Esophagus (tissue), 2 donors: ENCODE measurements around the gene SLC13A5. TPM values are rescaled to one million over a fixed set of nuclear protein-coding genes. Genes with fewer than 3 reads are reported as not detected.
"Not testable (repeated sequence)": the region's sequence is repeated elsewhere in the genome, so short reads cannot be mapped to it uniquely, and the experiment has no call there.

Experiments used
- H3K27ac ChIP-seq, 2 donors: one replicate each; pipeline ENCODE4 v1.5.1; 2013; ENCODE audit warnings: low read depth in 2 of 2, mild to moderate bottlenecking in 2 of 2, inconsistent platforms in 1 of 2, low read length in 1 of 2, moderate library complexity in 1 of 2
- H3K27me3 ChIP-seq, 2 donors: one replicate each; pipeline ENCODE4 v1.6.1; 2013; ENCODE audit warnings: low read length in 2 of 2, control low read depth in 1 of 2, mild to moderate bottlenecking in 1 of 2; ENCODE audit not compliant: insufficient read depth in 2 of 2, control insufficient read depth in 1 of 2
- H3K36me3 ChIP-seq, 2 donors: one replicate each; pipeline ENCODE4 v1.6.1; 2013; ENCODE audit warnings: low read length in 1 of 2; ENCODE audit not compliant: control insufficient read depth in 2 of 2, insufficient read depth in 2 of 2
- H3K4me1 ChIP-seq, 2 donors: one replicate each; pipeline ENCODE4 v1.6.1; 2013; ENCODE audit warnings: low read length in 1 of 2; ENCODE audit not compliant: control insufficient read depth in 2 of 2, insufficient read depth in 2 of 2
- H3K4me3 ChIP-seq, 2 donors: one replicate each; pipeline ENCODE4 v1.5.1; 2013; ENCODE audit warnings: low read length in 2 of 2, mild to moderate bottlenecking in 2 of 2, low read depth in 1 of 2, moderate library complexity in 1 of 2
- H3K9me3 ChIP-seq, 2 donors: one replicate each; pipeline ENCODE4 v1.6.1; 2013; ENCODE audit warnings: mild to moderate bottlenecking in 2 of 2, low read depth in 1 of 2, low read length in 1 of 2, moderate library complexity in 1 of 2; ENCODE audit not compliant: control insufficient read depth in 2 of 2, insufficient read depth in 1 of 2
- WGBS, 2 donors: extraction: QIAGEN DNeasy Blood & Tissue Kit; methylation state at CpG; one replicate each; pipeline ENCODE4 v1.1.7; 2013; 5-methylcytosine and 5-hydroxymethylcytosine counted together
- polyA plus RNA-seq, 2 donors: library from polyadenylated mRNA; stranded (reverse); fragments of 200-250 nt; gene quantifications; one replicate each; pipeline ENCODE4 v1.2.3, GENCODE V29; 2013
- donor health status: healthy with polysubstance abuse.
- donor health status: Bipolar disorder and iron deficiency.

The SLC13A5 gene
- polyA plus RNA-seq, 2 donors = 0.49 to 2.1 TPM

GRCh38 chr17:6660805-6661463, 52.2 kb downstream of the SLC13A5 start:
- peaks cover 3% of the 10 kb centered on the region in 2 donors for H3K4me1 ChIP-seq
- H3K27me3 ChIP-seq = no peaks in the 10 kb centered on the region
- H3K9me3 ChIP-seq = no peaks in the 10 kb centered on the region
- no peak overlapping the region for H3K27ac ChIP-seq
- H3K36me3 ChIP-seq = no peaks in the 10 kb centered on the region
- WGBS, 2 donors = 51 to 63% methylated on average over 11 of the region's 11 CpGs
- H3K4me3 ChIP-seq = no peak overlapping the region

- Histone ChIP-seq H3K4me1 (peaks cover 3% of the 10 kb centered on the region in 2 donors), H3K9me3 (no peaks in the 10 kb centered on the region), H3K4me3 (no peak overlapping the region), H3K27me3 (no peaks in the 10 kb centered on the region), H3K36me3 (no peaks in the 10 kb centered on the region), H3K27ac (no peak overlapping the region)
- WGBS, 2 donors = 83 to 89% methylated on average over 9 of the region's 9 CpGs
These were observed 53.1 kb downstream of the SLC13A5 start for GRCh38 chr17:6660101-6660500.

- H3K27ac ChIP-seq, H3K27me3 ChIP-seq, H3K4me3 ChIP-seq, H3K4me1 ChIP-seq, H3K36me3 ChIP-seq, H3K9me3 ChIP-seq: not testable (repeated sequence)
- 91 to 100% methylated on average over 2 to 5 of the region's 5 CpGs for WGBS, 2 donors
These were observed 54.8 kb downstream of the SLC13A5 start for GRCh38 chr17:6658411-6658810.

GRCh38 chr17:6657633-6658287, 55.4 kb downstream of the SLC13A5 start:
- Histone ChIP-seq H3K4me3 (peak overlapping the region; percentile 32 to 45), H3K27me3 (no peaks in the 10 kb centered on the region), H3K36me3 (no peaks in the 10 kb centered on the region), H3K27ac (no peak overlapping the region), H3K4me1 (peaks cover 3 to 6% of the 10 kb centered on the region in 2 donors), H3K9me3 (no peaks in the 10 kb centered on the region)
- 70 to 75% methylated on average over 18 of the region's 18 CpGs for WGBS, 2 donors

GRCh38 chr17:6656797-6657632, 56.2 kb downstream of the SLC13A5 start:
- not testable (repeated sequence) for H3K4me1 ChIP-seq

GRCh38 chr17:6655732-6656361, 57.3 kb downstream of the SLC13A5 start:
- Histone ChIP-seq H3K4me3 (peak overlapping the region; percentile 4 to 42), H3K4me1 (peaks cover 3 to 12% of the 10 kb centered on the region in 2 donors)
- 3% methylated on average over 33 to 37 of the region's 41 CpGs for WGBS, 2 donors
- H3K27me3 ChIP-seq, H3K27ac ChIP-seq, H3K36me3 ChIP-seq, H3K9me3 ChIP-seq: not testable (repeated sequence)

More at GRCh38 chr17:6656797-6657632, 56.2 kb downstream of the SLC13A5 start:
- H3K27ac ChIP-seq, H3K9me3 ChIP-seq, H3K27me3 ChIP-seq, H3K36me3 ChIP-seq: not testable (repeated sequence)
- H3K4me3 ChIP-seq = peak overlapping the region; percentile 32 to 45
- WGBS, 2 donors = 5 to 8% methylated on average over 49 to 54 of the region's 55 CpGs

GRCh38 chr17:6654841-6655731, 58.1 kb downstream of the SLC13A5 start:
- 12 to 24% methylated on average over 44 to 46 of the region's 46 CpGs for WGBS, 2 donors
- peak overlapping the region; percentile 28 to 84 for H3K27ac ChIP-seq
- H3K27me3 ChIP-seq = no peaks in the 10 kb centered on the region
- no peaks in the 10 kb centered on the region for H3K36me3 ChIP-seq
- H3K9me3 ChIP-seq = no peaks in the 10 kb centered on the region
- H3K4me1 ChIP-seq = peaks cover 3 to 12% of the 10 kb centered on the region in 2 donors
- peak overlapping the region; percentile 32 to 42 for H3K4me3 ChIP-seq

GRCh38 chr17:6651919-6652452, 61.2 kb downstream of the SLC13A5 start:
- H3K27me3 ChIP-seq = no peaks in the 10 kb centered on the region
- peaks cover 0 to 3% of the 10 kb centered on the region in 2 donors for H3K36me3 ChIP-seq
- H3K4me1 ChIP-seq = peaks cover 0 to 9% of the 10 kb centered on the region in 2 donors
- H3K27ac ChIP-seq = peak overlapping the region; percentile 71 to 87
- H3K4me3 ChIP-seq = peak overlapping the region; percentile 67 to 97
- no peaks in the 10 kb centered on the region for H3K9me3 ChIP-seq
- 4% methylated on average over 32 to 47 of the region's 47 CpGs for WGBS, 2 donors
